Nucleus accumbens (tissue), 56 donors: Measurements from ENCODE around the gene CYP4B1.
A peak's percentile ranks its signal among the peaks of the same experiment; 100 is the strongest.
"Not testable (repeated sequence)": the region's sequence is repeated elsewhere in the genome, so short reads cannot be mapped to it uniquely, and the experiment has no call there.

ENCODE experiments used
- DNase-seq, 56 donors: peaks; one replicate each; lab custom pipeline; 2025; lab: John Stamatoyannopoulos, UW

CYP4B1 gene

GRCh38 chr1:46798810-46799209, at the start of gene CYP4B1:
CYP4B1 (plus strand) TSS chr1:46799046; CDS start chr1:46799082, 36 bp downstream.
- peak in 2 of 56 donors; percentile 0 to 20 for DNase-seq

DNA sequence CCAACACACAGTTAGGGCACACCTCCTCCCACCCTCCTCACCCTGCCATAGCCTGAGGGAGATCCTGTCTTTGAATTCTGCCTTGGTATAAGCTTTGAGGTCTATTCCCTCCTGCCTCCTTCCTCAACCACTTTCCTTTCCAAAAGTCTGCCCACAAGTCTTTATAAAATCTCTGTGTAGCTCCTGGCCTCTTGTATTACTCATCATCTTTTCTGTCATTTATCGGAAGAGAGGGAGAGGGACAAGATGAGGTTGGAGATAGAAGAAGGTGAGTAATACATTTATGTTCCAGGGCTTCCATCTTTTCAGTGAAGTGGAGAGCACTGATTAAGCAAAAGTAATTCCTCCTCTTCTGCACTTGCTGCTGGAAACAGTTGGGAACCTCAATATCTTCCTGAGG, 49.4 kb upstream of the CYP4B1 start:
- no peak for DNase-seq

- no peak for DNase-seq
Measured at GRCh38 chr1:46749921-46750404, 48.9 kb upstream of the CYP4B1 start.

- no peak for DNase-seq
Measured at GRCh38 chr1:46753985-46754384, 44.9 kb upstream of the CYP4B1 start.

- DNase-seq, result not testable (repeated sequence)
Measured at GRCh38 chr1:46754707-46755106, 44.1 kb upstream of the CYP4B1 start.

DNA sequence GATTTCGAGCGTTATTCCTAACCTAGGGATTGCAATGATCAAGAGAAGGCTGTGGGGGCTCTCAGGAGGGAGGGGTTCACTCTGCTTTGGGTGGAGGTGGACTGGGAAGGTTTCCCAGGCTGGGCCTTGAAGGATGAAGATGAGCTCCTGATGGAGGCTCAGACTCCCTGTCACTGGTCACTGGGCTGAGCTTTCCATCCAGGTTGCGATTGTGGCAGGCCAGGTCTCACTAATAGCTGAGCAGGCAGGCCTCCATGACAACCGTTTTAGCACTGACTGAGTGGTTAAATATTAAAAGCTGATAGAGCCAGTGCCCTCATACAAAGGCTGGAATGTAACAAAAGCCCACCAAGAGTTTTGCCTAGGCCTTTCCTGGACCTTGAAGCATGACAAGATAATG, 43.7 kb upstream of the CYP4B1 start:
- no peak for DNase-seq

GRCh38 chr1:46757247-46757955, 41.4 kb upstream of the CYP4B1 start:
- DNase-seq, result no peak

- DNase-seq, result no peak
Measured at GRCh38 chr1:46757956-46758528, 40.8 kb upstream of the CYP4B1 start.

DNA sequence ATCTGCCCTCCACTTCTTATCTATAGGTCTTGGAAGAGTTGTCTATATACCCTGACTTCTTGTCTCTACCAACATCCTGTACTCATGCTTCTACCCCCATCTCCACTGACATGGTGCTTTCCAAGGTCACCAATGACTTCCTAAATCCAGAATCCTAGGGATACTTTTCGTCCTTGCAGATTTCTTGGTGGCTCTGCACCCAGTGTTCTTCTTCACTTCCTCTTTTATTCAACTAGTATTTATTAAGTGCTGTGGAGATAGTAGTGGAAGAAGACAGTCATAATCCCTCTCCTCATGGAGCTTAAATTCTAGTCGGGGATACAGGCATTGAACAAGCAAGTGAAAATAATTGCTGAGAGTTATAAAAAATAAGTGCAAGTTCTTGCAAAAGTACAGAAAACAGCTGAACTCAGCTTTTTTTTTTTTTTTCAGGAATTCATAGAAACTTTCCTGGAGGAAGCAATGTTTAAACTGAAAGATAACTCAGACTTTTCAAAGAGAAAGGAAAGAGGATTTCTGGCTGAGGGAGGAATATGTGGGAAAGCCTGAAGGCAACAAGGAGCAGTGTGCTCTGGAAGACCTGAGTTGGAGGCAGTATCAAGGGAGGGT, 38.2 kb upstream of the CYP4B1 start:
- DNase-seq, result no peak

DNA sequence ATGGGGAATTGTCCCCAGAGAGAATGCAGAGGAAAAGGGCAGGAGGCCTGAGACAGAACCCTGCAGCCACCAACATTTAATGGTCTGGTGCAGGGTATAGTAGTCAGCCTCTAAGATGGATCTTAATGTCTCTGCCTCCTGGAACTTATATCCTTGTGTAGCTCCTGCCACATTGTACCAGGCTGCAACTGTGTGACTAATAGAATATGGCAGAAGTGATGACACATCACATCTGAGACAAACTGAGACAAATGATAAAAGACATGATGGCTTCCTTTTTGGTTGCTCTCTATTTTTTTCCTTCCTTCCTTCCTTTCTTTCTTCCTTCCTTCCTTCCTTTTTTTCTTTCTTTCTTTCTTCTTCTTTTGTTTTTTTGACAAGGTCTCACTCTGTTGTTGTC, 37.1 kb upstream of the CYP4B1 start:
- DNase-seq, result no peak

DNA sequence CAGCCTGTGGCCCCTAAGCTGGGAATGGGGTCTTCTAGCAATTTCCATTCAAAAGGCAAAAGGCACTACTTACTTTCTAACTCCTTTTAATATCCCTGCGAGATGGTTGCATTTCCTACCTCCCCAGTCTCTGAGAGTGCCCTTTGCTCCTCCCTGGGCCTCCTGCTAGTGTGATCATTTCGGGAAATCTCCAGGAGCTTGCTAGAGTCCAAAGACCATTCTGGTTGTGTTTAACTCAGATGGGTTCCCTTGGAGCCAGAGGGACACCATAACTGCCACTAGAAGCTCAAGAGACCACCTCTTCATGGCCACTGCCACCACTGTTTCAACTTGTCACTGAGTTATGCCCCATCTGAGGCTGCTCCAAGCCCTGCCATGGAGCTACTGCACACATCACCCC, 34.4 kb upstream of the CYP4B1 start:
- DNase-seq, result no peak

GRCh38 chr1:46767649-46768282, 31.1 kb upstream of the CYP4B1 start:
- DNase-seq, result no peak

- no peak for DNase-seq
Measured at GRCh38 chr1:46768445-46768844, 30.4 kb upstream of the CYP4B1 start.

- no peak for DNase-seq
Measured at GRCh38 chr1:46769028-46769740, 29.7 kb upstream of the CYP4B1 start.

DNA sequence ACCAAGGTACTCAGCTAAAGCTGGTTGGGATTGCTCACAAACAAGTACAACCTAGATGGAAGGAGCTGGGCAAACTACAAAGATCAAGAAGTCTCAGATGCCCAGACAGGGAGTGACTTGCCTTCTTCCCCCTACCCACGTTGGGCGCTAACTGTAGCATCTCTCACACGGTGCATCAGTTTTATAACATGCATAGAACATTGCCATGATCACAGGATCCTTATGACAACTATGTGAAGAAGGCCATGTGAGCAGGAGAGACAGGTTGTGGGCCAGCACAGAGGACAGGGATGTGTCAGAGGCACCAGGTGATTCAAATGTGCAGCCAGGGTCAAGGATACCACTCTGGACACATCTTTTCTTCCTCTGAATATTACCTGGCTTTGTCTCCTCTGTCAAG, 28.3 kb upstream of the CYP4B1 start:
- no peak for DNase-seq

DNA sequence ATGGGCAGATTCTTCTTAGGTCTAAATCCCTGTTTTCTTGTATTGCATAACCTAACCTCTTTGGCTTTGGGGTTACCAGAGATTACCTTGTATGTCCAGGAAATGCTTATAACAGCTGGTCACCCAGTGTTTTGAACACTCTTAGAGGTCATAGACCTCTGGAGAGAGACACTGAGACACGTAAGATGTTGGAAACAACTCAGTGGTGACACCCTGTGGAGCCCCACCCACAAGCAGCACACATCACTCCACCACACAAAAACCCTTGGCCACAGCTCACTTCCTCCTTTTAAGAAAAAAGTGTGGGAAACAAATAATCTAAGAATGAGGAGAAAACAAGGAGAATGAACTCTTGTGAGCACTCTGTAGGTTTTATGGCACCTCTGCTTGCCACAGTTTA, 26.3 kb upstream of the CYP4B1 start:
- no peak for DNase-seq

- no peak for DNase-seq
Measured at GRCh38 chr1:46774297-46774696, 24.5 kb upstream of the CYP4B1 start.

GRCh38 chr1:46778456-46778855, 20.4 kb upstream of the CYP4B1 start:
- DNase-seq, result not testable (repeated sequence)

DNA sequence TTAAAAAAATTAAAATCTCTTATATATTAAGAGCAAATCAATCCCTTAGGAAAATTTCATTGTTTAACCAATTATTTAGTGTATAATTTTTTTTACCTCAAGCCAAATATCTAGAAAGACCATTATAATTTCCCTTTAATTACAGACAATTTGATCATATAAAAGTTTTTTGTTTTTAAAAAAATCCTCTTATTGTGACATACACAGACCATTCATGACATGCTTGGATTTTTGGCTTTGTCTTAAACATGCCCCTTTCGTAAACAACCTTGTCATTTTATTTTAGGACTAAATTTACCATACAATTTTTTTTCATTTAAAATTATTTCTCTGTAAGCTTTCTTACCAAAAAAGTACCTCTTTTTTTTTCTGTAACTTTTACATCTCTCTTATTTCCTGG, 14.2 kb upstream of the CYP4B1 start:
- DNase-seq, result no peak

GRCh38 chr1:46788634-46789033, 10.2 kb upstream of the CYP4B1 start:
- DNase-seq, result not testable (repeated sequence)
